ENCODE measurements around the gene SEL1L2.

Gene SEL1L2

DNA sequence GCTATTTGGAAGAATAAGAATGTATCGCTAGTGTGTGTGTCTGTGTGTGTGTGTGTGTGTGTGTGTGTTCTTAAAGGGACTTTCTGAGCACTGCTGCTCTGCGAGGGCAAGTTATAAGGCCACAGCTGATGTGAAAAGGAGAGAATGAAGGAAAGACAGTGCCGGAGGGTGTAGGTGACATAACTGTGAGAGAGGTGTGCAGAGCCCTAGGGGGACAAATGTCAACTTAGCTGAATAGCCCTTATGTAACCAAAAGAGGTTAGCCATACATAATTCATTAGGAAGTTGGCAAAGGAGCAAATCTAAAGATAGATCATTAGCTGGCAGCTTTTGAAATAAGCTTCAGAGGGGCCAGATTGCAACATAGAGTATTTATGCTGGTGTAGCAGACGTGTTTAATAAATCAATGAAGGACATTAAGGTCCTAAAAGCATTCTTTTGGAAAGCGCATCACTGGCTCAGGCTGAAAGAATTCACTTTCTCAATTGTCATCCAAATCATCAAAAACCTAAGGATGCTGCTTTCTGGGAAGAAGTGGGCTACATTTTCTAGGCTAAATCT is 124.5 kb downstream of the SEL1L2 start:
- in situ Hi-C loops (cut with MboI; ENCODE audit: low sequenced_read_pairs): no loop called here

DNA sequence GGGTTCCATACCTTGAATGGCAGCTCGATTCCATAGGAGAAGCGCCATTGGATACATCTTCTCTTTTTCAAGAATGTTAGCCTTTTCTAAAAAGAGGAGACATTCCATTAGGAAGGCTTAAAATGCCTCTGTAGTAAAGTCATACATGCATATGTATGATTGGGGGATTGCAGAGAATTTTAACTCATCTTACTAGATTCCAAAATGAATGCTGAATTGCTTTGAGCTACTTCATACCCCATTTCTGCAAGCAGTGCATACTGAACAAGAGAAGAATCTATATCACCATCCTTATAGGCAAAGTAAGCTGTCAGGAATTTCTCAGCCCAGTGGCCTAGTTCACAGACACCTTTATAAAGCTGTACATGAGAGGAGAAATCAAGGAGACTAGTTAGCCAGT is 125.3 kb downstream of the SEL1L2 start:
- in situ Hi-C loops (cut with MboI; ENCODE audit: low sequenced_read_pairs): no loop called here

- in situ Hi-C loops (cut with MboI; ENCODE audit: low sequenced_read_pairs): no loop called here
Observed at GRCh38 chr20:13863244-13863643, 127.2 kb downstream of the SEL1L2 start.

DNA sequence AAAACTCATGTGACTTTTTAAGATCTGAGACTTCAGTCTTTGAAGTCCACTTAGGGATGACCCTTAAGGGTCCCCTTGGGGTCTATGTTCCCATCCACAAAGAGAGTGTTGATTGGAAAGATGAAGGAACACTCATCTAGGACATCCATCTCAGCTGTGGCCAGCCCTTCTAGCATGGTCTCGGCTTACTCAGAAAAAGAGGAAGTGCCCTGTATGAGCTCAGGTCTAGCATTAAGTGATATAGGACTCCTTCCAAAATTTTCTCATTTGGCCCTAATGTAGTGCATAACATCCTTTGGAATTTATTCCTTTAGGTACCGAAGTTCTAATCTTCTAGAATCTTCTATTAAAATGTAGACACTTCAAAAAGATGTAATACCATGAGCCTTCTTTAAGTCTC is 128.2 kb downstream of the SEL1L2 start:
- in situ Hi-C loops (cut with MboI; ENCODE audit: low sequenced_read_pairs): no loop called here

- in situ Hi-C loops (cut with MboI; ENCODE audit: low sequenced_read_pairs): no loop called here
Observed at GRCh38 chr20:13858871-13859270, 131.5 kb downstream of the SEL1L2 start.

- in situ Hi-C loops (cut with MboI; ENCODE audit: low sequenced_read_pairs): no loop called here
Observed at GRCh38 chr20:13858439-13858838, 132.0 kb downstream of the SEL1L2 start.

GRCh38 chr20:13857961-13858360 is 132.5 kb downstream of the SEL1L2 start:
- in situ Hi-C loops (cut with MboI; ENCODE audit: low sequenced_read_pairs): no loop called here

- in situ Hi-C loops (cut with MboI; ENCODE audit: low sequenced_read_pairs): no loop called here
Observed at GRCh38 chr20:13857304-13857703, 133.1 kb downstream of the SEL1L2 start.

- in situ Hi-C loops (cut with MboI; ENCODE audit: low sequenced_read_pairs): no loop called here
Observed at GRCh38 chr20:13856354-13856753, 134.1 kb downstream of the SEL1L2 start.

- in situ Hi-C loops (cut with MboI; ENCODE audit: low sequenced_read_pairs): no loop called here
Observed at GRCh38 chr20:13855613-13856012, 134.8 kb downstream of the SEL1L2 start.

DNA sequence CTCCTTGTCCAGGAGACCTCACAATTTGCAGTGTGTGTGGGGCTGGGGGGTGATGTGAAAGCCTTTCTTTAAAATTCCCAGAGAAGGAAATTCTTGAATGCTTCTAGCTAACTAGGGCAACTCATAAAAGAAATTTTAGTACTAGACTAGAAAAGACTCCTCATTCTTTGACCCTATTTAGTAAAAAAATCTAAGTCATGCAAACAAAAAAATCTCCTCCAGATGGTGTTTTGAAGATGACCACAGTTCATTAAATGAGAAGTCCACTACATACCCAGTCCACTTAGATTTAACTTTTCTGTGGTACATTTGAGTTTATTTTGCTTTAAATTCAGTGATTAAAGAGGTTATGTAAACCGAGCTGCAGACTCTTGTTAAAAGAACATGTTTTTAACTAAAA is 138.1 kb downstream of the SEL1L2 start:
- in situ Hi-C loops (cut with MboI; ENCODE audit: low sequenced_read_pairs): no loop called here

- in situ Hi-C loops (cut with MboI; ENCODE audit: low sequenced_read_pairs): no loop called here
Observed at GRCh38 chr20:13851279-13851678, 139.1 kb downstream of the SEL1L2 start.

DNA sequence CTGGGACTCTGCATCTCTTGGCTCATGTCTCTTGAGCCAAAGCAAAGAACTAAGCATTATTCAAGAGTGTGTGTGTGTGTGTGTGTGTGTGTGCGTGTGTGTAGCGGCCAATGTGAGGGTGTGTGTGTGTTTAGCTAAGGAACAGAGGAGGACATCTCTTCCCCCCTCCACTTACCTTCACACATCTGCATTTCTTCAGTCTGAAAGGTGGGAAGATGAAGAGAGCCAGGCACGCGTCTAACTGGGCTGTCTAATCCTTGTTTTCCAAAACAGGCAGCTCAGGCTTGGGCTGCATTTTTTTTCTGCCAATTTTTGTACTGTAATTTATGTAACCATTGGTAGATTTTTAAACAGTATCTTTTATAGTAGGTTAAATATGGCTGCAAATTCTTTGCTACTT is 146.1 kb downstream of the SEL1L2 start:
- in situ Hi-C loops (cut with MboI; ENCODE audit: low sequenced_read_pairs): no loop called here

DNA sequence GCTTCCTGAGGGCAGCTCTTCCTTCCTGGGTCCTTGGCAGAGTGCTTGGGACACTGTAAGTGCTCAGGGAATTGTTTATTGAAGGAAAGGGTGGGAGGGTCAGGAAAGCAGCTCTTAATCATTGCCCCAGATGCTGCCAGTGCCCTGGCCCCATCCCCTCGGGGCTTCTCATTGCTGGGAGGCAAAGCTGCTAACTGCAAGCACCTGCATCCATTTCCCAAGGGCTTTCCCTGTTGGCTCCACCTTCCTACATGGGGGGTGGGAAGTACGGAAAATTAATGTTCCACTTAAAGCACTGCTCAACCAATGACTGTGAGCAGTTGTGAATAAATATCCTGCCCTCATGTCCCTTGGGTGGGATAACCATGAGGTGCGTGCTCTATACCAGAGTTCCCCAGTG is 149.2 kb downstream of the SEL1L2 start:
- in situ Hi-C loops (cut with MboI; ENCODE audit: low sequenced_read_pairs): no loop called here

DNA sequence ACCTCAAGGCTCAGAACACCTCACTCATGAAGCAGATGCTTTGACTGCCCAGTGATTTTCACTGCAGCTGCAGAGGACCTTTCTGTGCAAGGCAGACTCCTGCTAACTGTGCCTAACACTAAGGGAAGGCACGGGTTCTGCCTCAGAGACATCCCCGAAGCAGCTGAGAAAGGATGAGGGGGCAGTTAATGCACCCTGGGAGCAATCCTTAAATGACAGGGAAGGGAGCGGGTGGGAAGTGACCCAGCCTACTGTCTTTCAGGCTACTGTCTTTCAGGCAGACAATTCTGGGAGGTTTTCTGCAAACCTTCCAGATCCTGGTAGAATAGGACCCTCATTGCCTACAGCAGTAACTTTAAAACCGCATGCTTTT is 150.3 kb downstream of the SEL1L2 start:
- in situ Hi-C loops (cut with MboI; ENCODE audit: low sequenced_read_pairs): no loop called here

- in situ Hi-C loops (cut with MboI; ENCODE audit: low sequenced_read_pairs): no loop called here
Observed at GRCh38 chr20:13839421-13840092, 150.9 kb downstream of the SEL1L2 start.

DNA sequence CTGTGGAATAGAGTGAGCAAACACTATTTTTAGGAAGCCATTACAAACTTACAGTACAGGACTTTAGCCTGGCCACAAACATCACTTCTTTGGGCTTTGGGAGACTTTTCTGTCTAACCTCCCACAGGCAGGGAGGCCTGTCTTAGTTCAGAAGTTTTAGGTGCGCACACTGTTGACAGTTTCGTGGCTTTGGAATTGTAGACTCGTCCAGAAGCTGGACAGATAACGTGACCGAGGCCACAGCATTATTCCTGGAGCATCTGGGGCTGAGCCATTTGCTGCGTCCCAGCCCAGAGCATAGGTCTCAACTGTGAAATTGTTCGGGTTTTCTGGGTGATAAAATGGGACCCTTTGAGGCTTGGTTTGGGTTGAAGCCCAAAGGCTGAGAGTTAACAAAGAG is 151.8 kb downstream of the SEL1L2 start:
- in situ Hi-C loops (cut with MboI; ENCODE audit: low sequenced_read_pairs): no loop called here

DNA sequence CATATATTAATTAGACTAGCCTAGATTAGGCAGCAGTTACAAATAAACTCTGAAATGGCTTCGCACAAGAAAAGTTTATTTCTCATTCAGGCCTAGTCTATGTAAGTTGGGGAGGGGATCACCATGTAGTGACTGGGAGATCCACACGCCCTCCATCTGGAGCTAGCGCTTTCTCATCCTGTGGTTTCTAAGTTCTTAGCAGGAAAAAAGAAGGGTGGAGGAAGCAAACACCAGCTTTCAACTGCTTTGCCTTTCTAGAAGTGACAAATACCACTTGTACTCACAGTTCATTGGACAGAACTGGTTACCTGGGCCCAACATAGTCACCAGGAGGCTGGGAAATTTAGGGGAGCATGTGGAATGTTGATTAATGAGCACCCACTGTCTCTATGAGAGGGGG is 158.9 kb downstream of the SEL1L2 start:
- in situ Hi-C loops (cut with MboI; ENCODE audit: low sequenced_read_pairs): no loop called here

- in situ Hi-C loops (cut with MboI; ENCODE audit: low sequenced_read_pairs): no loop called here
Observed at GRCh38 chr20:13825465-13825864, 164.9 kb downstream of the SEL1L2 start.

DNA sequence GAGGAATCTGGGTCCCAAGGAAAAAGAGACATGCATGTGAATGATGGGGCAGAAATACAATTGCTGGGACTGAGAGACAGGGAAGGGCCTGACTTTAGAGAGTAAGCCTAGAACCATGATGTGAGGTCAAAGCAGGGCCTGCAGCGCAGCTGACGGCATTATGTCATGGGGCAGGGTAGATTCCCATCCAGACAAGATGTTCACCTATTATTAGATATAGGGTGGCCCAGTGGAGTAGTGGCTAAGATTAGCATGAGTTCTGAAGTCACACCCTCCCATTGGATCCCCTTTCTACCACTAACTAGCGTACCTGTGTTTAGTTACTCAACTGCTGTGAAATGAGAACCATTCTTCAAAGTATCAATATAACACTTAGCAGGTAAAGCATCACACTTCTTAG is 166.0 kb downstream of the SEL1L2 start:
- in situ Hi-C loops (cut with MboI; ENCODE audit: low sequenced_read_pairs): loop anchor here (25.0 kb wide), 1 partner anchor 238 kb away; no protein-coding TSS in a partner anchor

GRCh38 chr20:13822459-13822858 is 168.0 kb downstream of the SEL1L2 start:
- in situ Hi-C loops (cut with MboI; ENCODE audit: low sequenced_read_pairs): loop anchor here (25.0 kb wide), 1 partner anchor 240 kb away; no protein-coding TSS in a partner anchor

GRCh38 chr20:13821876-13822275 is 168.5 kb downstream of the SEL1L2 start:
- in situ Hi-C loops (cut with MboI; ENCODE audit: low sequenced_read_pairs): loop anchor here (25.0 kb wide), 1 partner anchor 240 kb away; no protein-coding TSS in a partner anchor

Data from HL-60/S4 treated with retinoic acid at 250 ng/mL for 4 days and 3 days (cell line).